Testis (tissue), 2 donors: ENCODE data around the gene DMD.

Experiments
- CTCF ChIP-seq, 3 experiments: fragments of 450-650 bp in 2 of 3; fragments of 200-600 bp in 1 of 3; sonication (generic) in 1 of 3; IDR thresholded peaks; one replicate each; pipeline ENCODE4 v1.5.1; 2016 to 2019; ENCODE audit warnings: antibody characterized with exemption in 3 of 3, mild to moderate bottlenecking in 2 of 3, moderate library complexity in 1 of 3
- POLR2A ChIP-seq: fragments of 450-650 bp; IDR thresholded peaks from one replicate; pipeline ENCODE4 v1.6.1; 2017; ENCODE audit warnings: antibody characterized with exemption, mild to moderate bottlenecking, moderate library complexity

DNA sequence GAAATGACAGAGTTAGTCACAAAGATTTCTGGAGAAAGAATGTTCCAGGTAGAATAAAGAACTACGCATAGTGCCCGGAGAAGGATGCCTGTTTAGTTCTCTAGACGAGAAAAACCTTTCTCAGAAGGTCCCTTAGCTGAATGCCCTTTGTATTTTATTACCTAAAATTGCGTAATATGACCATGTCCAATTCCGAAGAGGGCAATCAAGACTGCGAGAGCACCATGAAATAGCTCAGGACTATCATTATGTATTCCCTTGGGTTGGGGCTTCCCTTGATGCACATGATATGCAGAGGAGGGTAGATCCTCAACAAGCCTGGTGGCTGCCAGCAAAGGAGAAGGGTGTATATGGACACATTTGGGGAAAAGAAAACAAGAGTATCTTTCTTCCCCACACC, 1781.4 kb downstream of the DMD start:
- TF ChIP-seq CTCF (IDR thresholded peaks at IDR 0.05) (no peak), POLR2A (no peak)
